Stimulated activated CD8-positive, alpha-beta memory T cell treated with anti-CD3 and anti-CD28 coated beads, Interleukin-7, amount 100 ng/mL, for 24 hours (primary cell): ENCODE results near the gene UQCC5.

Experiments used
- DNase-seq: peaks from one replicate; pipeline ENCODE4 v3.0.0-alpha.2; 2020; ENCODE audit warnings: low read depth

The UQCC5 gene

GRCh38 chr3:52534281-52535183, 1.9 kb upstream of the UQCC5 start:
- no peak for DNase-seq

GRCh38 chr3:52535411-52536111, 844 bp upstream of the UQCC5 start:
- DNase-seq = no peak

GRCh38 chr3:52536112-52536368, 365 bp upstream of the UQCC5 start:
- DNase-seq = no peak

GRCh38 chr3:52537165-52537620, 788 bp downstream of the UQCC5 start:
- no peak for DNase-seq

- DNase-seq = no peak
These were observed 1.5 kb downstream of the UQCC5 start for GRCh38 chr3:52537726-52538421.

GRCh38 chr3:52539010-52539653, 2.7 kb downstream of the UQCC5 start:
- no peak for DNase-seq

- no peak for DNase-seq
These were observed 4.6 kb downstream of the UQCC5 start for GRCh38 chr3:52541050-52541449.

GRCh38 chr3:52544937-52545336, 8.5 kb downstream of the UQCC5 start:
- DNase-seq = no peak

GRCh38 chr3:52546111-52546901, 9.9 kb downstream of the UQCC5 start:
- no peak for DNase-seq

GRCh38 chr3:52547143-52547542, 10.7 kb downstream of the UQCC5 start:
- DNase-seq = no peak

GRCh38 chr3:52551118-52551517, 14.7 kb downstream of the UQCC5 start:
- no peak for DNase-seq

GRCh38 chr3:52552089-52552488, 15.7 kb downstream of the UQCC5 start:
- DNase-seq = no peak

GRCh38 chr3:52554026-52554755, 17.8 kb downstream of the UQCC5 start:
- no peak for DNase-seq

- DNase-seq = no peak
These were observed 18.7 kb downstream of the UQCC5 start for GRCh38 chr3:52555056-52555455.

GRCh38 chr3:52557011-52557960, 20.9 kb downstream of the UQCC5 start:
- DNase-seq = no peak

GRCh38 chr3:52558436-52558835, 22.0 kb downstream of the UQCC5 start:
- DNase-seq = no peak

- no peak for DNase-seq
These were observed 24.8 kb downstream of the UQCC5 start for GRCh38 chr3:52561028-52561747.

GRCh38 chr3:52563984-52564383, 27.6 kb downstream of the UQCC5 start:
- DNase-seq = no peak

- DNase-seq = no peak
These were observed 31.7 kb downstream of the UQCC5 start for GRCh38 chr3:52568069-52568468.
